ENCODE results near the gene MAF. TPM values are rescaled to one million over a fixed set of nuclear protein-coding genes. Genes with fewer than 3 reads are reported as not detected.

Gene MAF
- total RNA-seq, 6 experiments from 2014 or later = not detected

DNA sequence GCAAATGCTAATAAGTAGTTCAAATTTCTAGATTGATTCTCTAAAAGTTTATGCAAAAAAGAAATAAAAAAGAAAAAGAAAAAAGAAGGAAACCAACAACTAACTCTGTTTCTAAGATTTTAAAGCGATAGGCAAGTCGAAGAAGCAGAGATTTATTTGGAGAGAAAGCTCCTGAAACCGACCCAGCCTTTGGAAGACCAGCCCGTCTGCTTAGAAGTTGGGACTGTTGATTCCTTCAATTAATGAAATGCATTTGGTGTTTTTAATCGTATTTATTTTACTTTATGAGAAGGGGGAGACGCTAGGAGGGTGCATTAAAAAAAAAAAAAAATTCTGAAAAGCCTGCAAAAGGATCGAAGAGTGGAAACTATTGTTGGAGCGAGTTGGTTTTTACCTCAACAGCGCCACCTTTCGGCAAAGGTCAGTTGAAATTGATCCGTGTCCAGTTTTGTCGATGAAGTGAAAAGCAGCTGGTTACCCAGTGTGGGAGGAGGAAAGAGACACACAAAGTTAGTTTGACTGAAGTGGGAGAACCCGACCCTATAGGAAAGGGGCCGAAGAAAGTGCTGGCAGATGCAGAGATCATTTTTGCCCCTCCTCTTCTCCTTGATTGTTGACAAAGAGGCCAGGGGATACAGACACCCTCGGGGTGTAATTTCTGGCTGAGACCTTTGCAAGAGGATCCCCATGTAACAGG is 1.5 kb upstream of the MAF start:
- no peaks in the 10 kb centered on the region for H3K9me3 Mint-ChIP-seq
- H3K4me1 Mint-ChIP-seq (ENCODE audit: low read depth) = peaks cover 17% of the 10 kb centered on the region; the same call in 1 of the 2 replicates
- no peak overlapping the region; the same call in 1 of the 2 replicates for H3K4me3 Mint-ChIP-seq
- H3K27ac Mint-ChIP-seq = no peak overlapping the region
- TF ChIP-seq, protein P1, sequence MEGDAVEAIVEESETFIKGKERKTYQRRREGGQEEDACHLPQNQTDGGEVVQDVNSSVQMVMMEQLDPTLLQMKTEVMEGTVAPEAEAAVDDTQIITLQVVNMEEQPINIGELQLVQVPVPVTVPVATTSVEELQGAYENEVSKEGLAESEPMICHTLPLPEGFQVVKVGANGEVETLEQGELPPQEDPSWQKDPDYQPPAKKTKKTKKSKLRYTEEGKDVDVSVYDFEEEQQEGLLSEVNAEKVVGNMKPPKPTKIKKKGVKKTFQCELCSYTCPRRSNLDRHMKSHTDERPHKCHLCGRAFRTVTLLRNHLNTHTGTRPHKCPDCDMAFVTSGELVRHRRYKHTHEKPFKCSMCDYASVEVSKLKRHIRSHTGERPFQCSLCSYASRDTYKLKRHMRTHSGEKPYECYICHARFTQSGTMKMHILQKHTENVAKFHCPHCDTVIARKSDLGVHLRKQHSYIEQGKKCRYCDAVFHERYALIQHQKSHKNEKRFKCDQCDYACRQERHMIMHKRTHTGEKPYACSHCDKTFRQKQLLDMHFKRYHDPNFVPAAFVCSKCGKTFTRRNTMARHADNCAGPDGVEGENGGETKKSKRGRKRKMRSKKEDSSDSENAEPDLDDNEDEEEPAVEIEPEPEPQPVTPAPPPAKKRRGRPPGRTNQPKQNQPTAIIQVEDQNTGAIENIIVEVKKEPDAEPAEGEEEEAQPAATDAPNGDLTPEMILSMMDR (IDR thresholded peaks at IDR 0.05) = peak; percentile 91
- peaks cover 18% of the 10 kb centered on the region for H3K27me3 Mint-ChIP-seq (ENCODE audit: insufficient read depth)
- H3K36me3 Mint-ChIP-seq (ENCODE audit: low read depth) = no peaks in the 10 kb centered on the region
- DNase-seq = peak; percentile 36

DNA sequence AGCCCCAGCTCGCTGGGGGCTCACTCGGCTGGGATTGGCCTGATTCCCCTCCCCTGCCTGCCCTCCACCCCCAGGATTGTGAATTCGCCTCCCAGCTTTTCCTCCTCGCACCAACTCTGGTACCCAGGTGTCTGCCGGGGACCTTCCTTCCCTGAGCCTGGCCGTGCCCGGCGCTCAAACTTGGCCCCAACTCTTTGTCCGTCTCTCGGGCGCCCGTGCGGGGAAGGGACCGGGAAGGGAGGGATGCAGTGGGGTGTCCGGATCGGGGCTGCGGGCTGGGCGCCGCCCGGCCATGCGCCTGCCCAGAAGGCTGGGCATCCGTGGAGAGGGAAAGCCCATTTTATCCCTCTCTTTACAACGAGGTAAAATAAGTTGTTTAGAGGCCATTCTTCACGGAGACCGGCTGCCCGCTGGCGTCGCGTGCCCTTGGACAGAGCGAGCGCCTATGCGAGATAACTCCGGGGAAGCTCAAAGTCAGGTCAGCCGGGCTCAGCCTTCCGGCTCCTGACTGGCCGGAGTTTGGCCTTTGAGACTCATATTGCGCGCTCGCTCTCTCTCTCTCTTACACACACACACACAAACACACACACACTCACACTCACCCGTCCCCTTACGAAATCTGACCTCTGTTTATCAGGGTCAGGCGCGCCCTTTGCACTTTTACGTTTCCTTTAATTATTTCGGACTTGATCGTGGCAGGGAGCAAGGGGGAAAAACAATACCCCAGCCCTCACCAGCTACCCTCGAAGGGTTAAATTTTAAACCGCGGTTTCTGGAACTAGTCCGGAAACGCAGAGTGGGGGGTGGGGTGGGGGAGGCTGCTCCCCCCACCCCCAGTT is 774 bp upstream of the MAF start:
- peaks cover 17% of the 10 kb centered on the region; the same call in 1 of the 2 replicates for H3K4me1 Mint-ChIP-seq (ENCODE audit: low read depth)
- TF ChIP-seq, protein P1 (IDR thresholded peaks at IDR 0.05) = no peak
- peaks cover 18% of the 10 kb centered on the region for H3K27me3 Mint-ChIP-seq (ENCODE audit: insufficient read depth)
- H3K27ac Mint-ChIP-seq = no peak overlapping the region
- peak overlapping the region; percentile 71 for H3K4me3 Mint-ChIP-seq
- DNase-seq = no peak
- H3K9me3 Mint-ChIP-seq = no peaks in the 10 kb centered on the region
- no peaks in the 10 kb centered on the region for H3K36me3 Mint-ChIP-seq (ENCODE audit: low read depth)

DNA sequence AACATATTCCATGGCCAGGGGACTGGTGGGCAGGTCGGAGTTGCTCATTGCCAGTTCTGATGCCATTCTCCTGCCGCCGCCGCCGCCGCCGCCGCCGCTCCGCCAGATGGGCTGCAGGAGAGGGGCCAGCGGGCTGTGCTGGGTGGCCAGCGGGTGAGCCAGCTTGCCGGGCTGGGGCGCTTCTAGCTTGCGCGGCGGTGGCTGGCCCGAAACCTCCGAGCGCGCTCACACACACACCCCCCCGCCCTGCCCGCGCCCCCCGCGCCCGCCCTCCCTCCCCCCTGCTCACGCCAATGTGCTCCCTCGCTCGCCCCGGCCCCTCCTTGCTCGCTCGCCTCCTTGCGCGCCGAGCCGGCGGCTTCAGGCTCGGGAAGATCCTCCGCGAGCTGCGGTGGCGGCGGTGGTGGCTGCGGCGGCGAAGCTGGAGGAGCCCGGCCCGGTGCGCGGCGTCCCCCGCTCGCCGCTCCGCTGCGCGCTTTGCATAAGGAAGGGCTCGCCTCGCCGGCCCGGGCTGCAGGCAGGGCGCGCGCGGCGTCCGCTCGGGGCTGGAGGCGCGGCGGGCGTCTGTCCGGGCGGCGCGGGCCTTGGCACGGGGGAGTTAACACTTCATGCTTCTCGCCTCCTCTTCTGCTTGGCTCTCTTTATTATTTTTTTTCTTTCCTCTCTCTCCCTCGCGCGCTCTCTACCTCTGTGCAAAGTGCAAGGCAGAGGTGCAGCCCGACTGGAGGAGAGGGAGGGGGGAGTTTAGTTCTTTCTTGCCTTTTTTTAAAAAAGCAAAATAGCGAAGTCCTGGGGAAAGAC is 500 bp downstream of the MAF start:
- Mint-ChIP-seq H3K4me1 (ENCODE audit: low read depth) (peaks cover 17% of the 10 kb centered on the region; the same call in 1 of the 2 replicates), H3K27ac (no peak overlapping the region), H3K4me3 (peak overlapping the region; percentile 53; the same call in 1 of the 2 replicates), H3K27me3 (ENCODE audit: insufficient read depth) (peaks cover 17% of the 10 kb centered on the region), H3K9me3 (no peaks in the 10 kb centered on the region), H3K36me3 (ENCODE audit: low read depth) (no peaks in the 10 kb centered on the region)
- TF ChIP-seq, protein P1 (IDR thresholded peaks at IDR 0.05) = no peak
- no peak for DNase-seq

DNA sequence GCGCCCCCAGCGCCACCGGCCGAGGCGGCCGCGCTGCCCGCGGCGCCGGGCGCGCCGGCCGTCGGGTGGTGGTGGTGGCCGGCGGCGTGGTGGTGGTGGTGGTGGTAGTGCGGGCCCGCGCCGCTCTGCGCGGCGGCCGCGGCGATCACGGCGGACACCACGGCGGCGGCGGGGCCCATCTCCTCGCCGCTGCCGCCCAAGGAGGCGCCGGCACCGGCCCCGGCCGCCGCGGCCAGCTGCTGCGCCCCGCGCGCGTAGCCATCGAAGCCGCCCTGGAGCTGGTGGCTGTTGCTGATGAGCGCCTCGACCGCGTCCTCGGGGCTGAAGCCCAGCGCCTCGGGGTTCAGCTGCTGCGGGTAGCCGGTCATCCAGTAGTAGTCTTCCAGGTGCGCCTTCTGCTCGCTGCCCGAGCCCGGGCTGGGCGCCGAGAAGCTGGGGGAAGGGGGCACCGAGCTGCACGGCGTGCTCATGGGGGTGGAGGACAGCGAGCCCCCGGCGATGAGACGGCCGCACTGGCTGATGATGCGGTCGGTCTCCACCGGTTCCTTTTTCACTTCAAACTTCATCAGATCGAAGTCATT is 1.2 kb downstream of the MAF start:
- H3K4me1 Mint-ChIP-seq (ENCODE audit: low read depth) = peaks cover 17% of the 10 kb centered on the region; the same call in 1 of the 2 replicates
- no peak overlapping the region for H3K4me3 Mint-ChIP-seq
- no peak for DNase-seq
- H3K36me3 Mint-ChIP-seq (ENCODE audit: low read depth) = no peaks in the 10 kb centered on the region
- TF ChIP-seq, protein P1 (IDR thresholded peaks at IDR 0.05) = no peak
- peaks cover 17% of the 10 kb centered on the region for H3K27me3 Mint-ChIP-seq (ENCODE audit: insufficient read depth)
- H3K27ac Mint-ChIP-seq = no peak overlapping the region
- no peaks in the 10 kb centered on the region for H3K9me3 Mint-ChIP-seq
